GM21423 (cell line): ENCODE results near the gene IRS1.

Source experiments
- ATAC-seq: cut with Tn5 transposase; IDR thresholded peaks from one replicate; pipeline ENCODE4 v1.9.1; 2021; ENCODE audit warnings: mild to moderate bottlenecking, moderate library complexity; ENCODE audit not compliant: unreplicated experiment

The IRS1 gene

GRCh38 chr2:226828191-226828590 is 28.6 kb upstream of the IRS1 start:
- ATAC-seq, result no peak

GRCh38 chr2:226825056-226825455 is 25.4 kb upstream of the IRS1 start:
- no peak for ATAC-seq

- ATAC-seq, result no peak
Measured at GRCh38 chr2:226818930-226819329, 19.3 kb upstream of the IRS1 start.

- no peak for ATAC-seq
Measured at GRCh38 chr2:226813148-226813701, 13.6 kb upstream of the IRS1 start.

- ATAC-seq, result no peak
Measured at GRCh38 chr2:226803410-226803809, 3.8 kb upstream of the IRS1 start.

GRCh38 chr2:226802573-226802972 is 3.0 kb upstream of the IRS1 start:
- ATAC-seq, result no peak

GRCh38 chr2:226800941-226801784 is 1.5 kb upstream of the IRS1 start:
- ATAC-seq, result peak; percentile 84

- no peak for ATAC-seq
Measured at GRCh38 chr2:226799976-226800940, 638 bp upstream of the IRS1 start.

GRCh38 chr2:226798422-226799210 is 1.0 kb downstream of the IRS1 start:
- ATAC-seq, result peak; percentile 15

- no peak for ATAC-seq
Measured at GRCh38 chr2:226797989-226798421, 1.6 kb downstream of the IRS1 start.

- no peak for ATAC-seq
Measured at GRCh38 chr2:226797289-226797988, 2.2 kb downstream of the IRS1 start.

- ATAC-seq, result no peak
Measured at GRCh38 chr2:226796840-226797288, 2.8 kb downstream of the IRS1 start.

- ATAC-seq, result no peak
Measured at GRCh38 chr2:226796012-226796839, 3.4 kb downstream of the IRS1 start.

GRCh38 chr2:226795281-226796011 is 4.2 kb downstream of the IRS1 start:
- no peak for ATAC-seq

- no peak for ATAC-seq
Measured at GRCh38 chr2:226794751-226795171, 4.9 kb downstream of the IRS1 start.

GRCh38 chr2:226794196-226794661 is 5.4 kb downstream of the IRS1 start:
- ATAC-seq, result no peak

GRCh38 chr2:226793646-226794045 is 6.0 kb downstream of the IRS1 start:
- no peak for ATAC-seq
